Endothelial cell of hepatic sinusoid (primary cell): ENCODE measurements around the gene DOCK7.
"Not testable (repeated sequence)": the region's sequence is repeated elsewhere in the genome, so short reads cannot be mapped to it uniquely, and the experiment has no call there.

Experiments
- in situ Hi-C: cut with HindIII; loops from 2 replicates; pipeline ENCODE4 v1.10.0; 2017; ENCODE audit warnings: low sequenced_read_pairs

The DOCK7 gene

GRCh38 chr1:62621907-62622306 lies 66.3 kb downstream of the DOCK7 start:
- in situ Hi-C loops = no loop called here

GRCh38 chr1:62613890-62614289 lies 74.3 kb downstream of the DOCK7 start:
- in situ Hi-C loops = no loop called here

GRCh38 chr1:62613325-62613727 lies 74.9 kb downstream of the DOCK7 start:
- in situ Hi-C loops = no loop called here

- in situ Hi-C loops = no loop called here
These were observed 75.4 kb downstream of the DOCK7 start for GRCh38 chr1:62612770-62613169.

GRCh38 chr1:62610588-62610987 lies 77.6 kb downstream of the DOCK7 start:
- in situ Hi-C loops = not testable (repeated sequence)

GRCh38 chr1:62608905-62609304 lies 79.3 kb downstream of the DOCK7 start:
- in situ Hi-C loops = no loop called here

GRCh38 chr1:62601457-62601856 lies 86.7 kb downstream of the DOCK7 start:
- in situ Hi-C loops = no loop called here

GRCh38 chr1:62599044-62599443 lies 89.1 kb downstream of the DOCK7 start:
- in situ Hi-C loops = no loop called here

- in situ Hi-C loops = no loop called here
These were observed 90.9 kb downstream of the DOCK7 start, which contains the start of gene ANGPTL3 for GRCh38 chr1:62597281-62597680. Gene ANGPTL3 (plus strand): TSS chr1:62597520. CDS start chr1:62597567, 47 bp downstream.

GRCh38 chr1:62595647-62596046 lies 92.5 kb downstream of the DOCK7 start:
- in situ Hi-C loops = no loop called here

GRCh38 chr1:62593825-62594394 lies 94.3 kb downstream of the DOCK7 start:
- in situ Hi-C loops = no loop called here

- in situ Hi-C loops = no loop called here
These were observed 97.2 kb downstream of the DOCK7 start for GRCh38 chr1:62590970-62591368.

GRCh38 chr1:62590255-62590969 lies 97.8 kb downstream of the DOCK7 start:
- in situ Hi-C loops = no loop called here

GRCh38 chr1:62589321-62589720 lies 98.9 kb downstream of the DOCK7 start:
- in situ Hi-C loops = no loop called here

- in situ Hi-C loops = no loop called here
These were observed 100.2 kb downstream of the DOCK7 start for GRCh38 chr1:62588000-62588399.

GRCh38 chr1:62585469-62586155 lies 102.6 kb downstream of the DOCK7 start:
- in situ Hi-C loops = no loop called here

- in situ Hi-C loops = no loop called here
These were observed 114.5 kb downstream of the DOCK7 start for GRCh38 chr1:62573675-62574074.

- in situ Hi-C loops = no loop called here
These were observed 115.7 kb downstream of the DOCK7 start for GRCh38 chr1:62572476-62572875.

GRCh38 chr1:62571517-62571916 lies 116.7 kb downstream of the DOCK7 start:
- in situ Hi-C loops = not testable (repeated sequence)

GRCh38 chr1:62567926-62568325 lies 120.3 kb downstream of the DOCK7 start:
- in situ Hi-C loops = not testable (repeated sequence)

GRCh38 chr1:62567182-62567581 lies 121.0 kb downstream of the DOCK7 start:
- in situ Hi-C loops = not testable (repeated sequence)

- in situ Hi-C loops = no loop called here
These were observed 126.9 kb downstream of the DOCK7 start for GRCh38 chr1:62561306-62561705.
